ENCODE results near the gene KSR1. TPM values are rescaled to one million over a fixed set of nuclear protein-coding genes. Genes with fewer than 3 reads are reported as not detected.

The KSR1 gene
- total RNA-seq, 1 donor from 2014 or later: 114 TPM

DNA sequence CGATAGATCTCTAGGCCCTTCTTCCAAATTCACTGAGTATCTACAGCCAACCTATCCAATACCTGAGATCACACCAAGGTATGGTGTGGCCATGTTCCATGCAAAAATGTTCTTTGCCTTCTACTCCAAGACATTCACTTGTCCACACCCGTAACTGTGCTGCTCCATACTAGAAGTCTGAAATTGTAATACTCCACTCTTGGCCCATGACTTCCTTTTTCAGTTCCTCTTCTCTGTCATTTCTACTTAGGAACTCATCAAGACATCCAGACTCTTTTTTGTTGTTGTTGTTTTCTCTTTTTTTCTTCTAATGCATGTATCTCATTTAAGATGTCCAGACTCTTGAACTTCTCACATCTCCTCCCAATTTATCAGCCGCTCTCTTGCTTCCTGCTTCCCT, 42.5 kb upstream of the KSR1 start:
- Mint-ChIP-seq H3K27me3 (peaks cover 3% of the 10 kb centered on the region), H3K4me1 (peaks cover 5% of the 10 kb centered on the region), H3K36me3 (ENCODE audit: low read depth) (no peaks in the 10 kb centered on the region), H3K27ac (no peak overlapping the region), H3K9me3 (no peaks in the 10 kb centered on the region), H3K4me3 (no peak overlapping the region)
- TF ChIP-seq, protein P1, sequence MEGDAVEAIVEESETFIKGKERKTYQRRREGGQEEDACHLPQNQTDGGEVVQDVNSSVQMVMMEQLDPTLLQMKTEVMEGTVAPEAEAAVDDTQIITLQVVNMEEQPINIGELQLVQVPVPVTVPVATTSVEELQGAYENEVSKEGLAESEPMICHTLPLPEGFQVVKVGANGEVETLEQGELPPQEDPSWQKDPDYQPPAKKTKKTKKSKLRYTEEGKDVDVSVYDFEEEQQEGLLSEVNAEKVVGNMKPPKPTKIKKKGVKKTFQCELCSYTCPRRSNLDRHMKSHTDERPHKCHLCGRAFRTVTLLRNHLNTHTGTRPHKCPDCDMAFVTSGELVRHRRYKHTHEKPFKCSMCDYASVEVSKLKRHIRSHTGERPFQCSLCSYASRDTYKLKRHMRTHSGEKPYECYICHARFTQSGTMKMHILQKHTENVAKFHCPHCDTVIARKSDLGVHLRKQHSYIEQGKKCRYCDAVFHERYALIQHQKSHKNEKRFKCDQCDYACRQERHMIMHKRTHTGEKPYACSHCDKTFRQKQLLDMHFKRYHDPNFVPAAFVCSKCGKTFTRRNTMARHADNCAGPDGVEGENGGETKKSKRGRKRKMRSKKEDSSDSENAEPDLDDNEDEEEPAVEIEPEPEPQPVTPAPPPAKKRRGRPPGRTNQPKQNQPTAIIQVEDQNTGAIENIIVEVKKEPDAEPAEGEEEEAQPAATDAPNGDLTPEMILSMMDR (IDR thresholded peaks at IDR 0.05): no peak
- CTCF ChIA-PET: interaction anchor here (2.3 kb wide), 1 partner anchor 186 kb away, joined by 8 read pairs; no protein-coding TSS in a partner anchor
- POLR2A ChIA-PET: interaction anchor here (0.6 kb wide), 1 partner anchor 963 kb away, joined by 4 read pairs; no protein-coding TSS in a partner anchor
- peak; percentile 52 for ATAC-seq (ENCODE audit: low read depth)
- DNase-seq: no peak
- intact Hi-C loops (cut with micrococcal nuclease): no loop called here

DNA sequence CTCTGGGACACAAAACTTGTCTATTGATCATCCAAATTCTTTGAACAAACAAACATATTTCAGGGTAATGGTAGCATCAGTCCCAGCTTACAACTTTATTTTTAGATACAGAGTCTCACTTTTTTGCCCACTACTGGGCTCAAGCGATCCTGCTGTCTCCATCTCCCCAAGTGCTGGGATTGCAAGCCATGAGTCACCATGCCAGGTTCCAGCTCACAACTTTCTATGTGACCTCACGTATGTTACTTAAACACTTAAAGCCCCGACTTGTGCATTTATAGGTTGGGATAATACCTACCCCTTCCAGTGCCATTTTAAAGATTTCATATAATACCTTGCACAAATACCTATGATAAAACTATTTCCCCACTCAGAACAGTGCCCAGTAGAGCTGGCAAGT, 42.0 kb upstream of the KSR1 start:
- Mint-ChIP-seq H3K27me3 (peaks cover 3% of the 10 kb centered on the region), H3K4me1 (peaks cover 5% of the 10 kb centered on the region), H3K27ac (no peak overlapping the region), H3K36me3 (ENCODE audit: low read depth) (no peaks in the 10 kb centered on the region), H3K9me3 (no peaks in the 10 kb centered on the region), H3K4me3 (no peak overlapping the region)
- DNase-seq (no peak), ATAC-seq (ENCODE audit: low read depth) (no peak)
- ChIA-PET POLR2A (no interaction called here), CTCF (interaction anchor here (2.3 kb wide), 1 partner anchor 185 kb away, joined by 8 read pairs; no protein-coding TSS in a partner anchor)
- TF ChIP-seq, protein P1 (IDR thresholded peaks at IDR 0.05): no peak
- intact Hi-C loops (cut with micrococcal nuclease): no loop called here

DNA sequence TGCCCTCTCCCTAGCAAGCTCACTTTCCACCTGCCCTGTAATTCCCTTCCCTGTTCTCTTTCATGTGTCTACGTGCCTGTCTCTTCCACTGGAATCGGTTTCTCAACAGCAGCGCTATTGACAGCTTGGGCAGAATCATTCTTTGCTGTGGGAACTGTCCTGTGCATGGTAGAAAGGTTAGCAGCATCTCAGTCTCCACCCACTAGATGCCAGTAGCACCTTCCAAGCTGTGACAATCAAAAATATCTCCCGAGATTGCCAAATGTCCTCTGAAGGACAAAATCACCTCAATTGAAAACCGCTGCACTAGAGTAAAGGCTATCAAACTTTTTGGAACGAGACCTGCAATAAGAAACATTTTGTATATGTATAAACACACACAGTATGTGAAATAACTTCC, 41.6 kb upstream of the KSR1 start:
- CTCF ChIA-PET: interaction anchor here (2.3 kb wide), 1 partner anchor 185 kb away, joined by 8 read pairs; no protein-coding TSS in a partner anchor
- POLR2A ChIA-PET: no interaction called here
- H3K27me3 Mint-ChIP-seq: no peaks in the 10 kb centered on the region

DNA sequence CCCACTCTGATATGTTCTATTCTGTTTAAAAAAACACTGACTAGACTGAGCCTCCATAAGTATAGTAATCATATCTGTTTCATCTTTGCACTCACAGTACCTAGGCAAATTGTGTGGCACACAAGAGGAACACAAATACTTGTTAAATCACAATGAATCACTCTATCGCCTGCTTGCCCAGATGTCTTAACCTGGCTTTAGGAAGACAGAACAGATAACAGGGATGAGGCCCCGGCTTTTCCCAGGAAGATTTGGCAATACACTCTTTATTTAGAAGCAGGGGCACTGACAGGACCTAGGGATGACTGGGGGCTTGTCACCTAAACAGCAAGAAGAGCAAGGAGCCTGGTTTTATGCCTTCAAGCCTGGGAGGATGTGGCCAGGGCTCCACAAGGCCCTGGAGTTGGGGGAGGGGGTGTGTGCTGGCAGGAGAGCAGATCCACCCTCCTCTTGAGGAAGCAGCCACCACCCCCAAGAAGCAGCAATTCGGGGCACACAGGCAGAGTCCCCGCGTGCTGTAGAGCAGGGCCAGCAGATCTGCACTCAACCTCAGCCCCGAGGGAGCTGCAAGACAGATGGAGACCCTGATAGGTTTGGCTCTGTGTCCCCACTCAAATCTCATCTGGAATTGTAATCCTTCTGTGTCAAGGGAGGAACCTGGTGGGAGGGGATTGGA, 41.0 kb upstream of the KSR1 start:
- H3K27me3 Mint-ChIP-seq: no peaks in the 10 kb centered on the region
- POLR2A ChIA-PET: no interaction called here
- CTCF ChIA-PET: no interaction called here
- TF ChIP-seq, protein P1 (IDR thresholded peaks at IDR 0.05): no peak
- DNase-seq (no peak), ATAC-seq (ENCODE audit: low read depth) (no peak)
- no peaks in the 10 kb centered on the region for H3K9me3 Mint-ChIP-seq
- H3K36me3 Mint-ChIP-seq (ENCODE audit: low read depth): no peaks in the 10 kb centered on the region
- H3K4me1 Mint-ChIP-seq: peaks cover 5% of the 10 kb centered on the region
- H3K27ac Mint-ChIP-seq: no peak overlapping the region
- no peak overlapping the region for H3K4me3 Mint-ChIP-seq
- intact Hi-C loops (cut with micrococcal nuclease): no loop called here

More for the DNA sequence above, 41.6 kb upstream of the KSR1 start:
- TF ChIP-seq, protein P1 (IDR thresholded peaks at IDR 0.05): no peak
- H3K27ac Mint-ChIP-seq: no peak overlapping the region
- DNase-seq: no peak
- no peak overlapping the region for H3K4me3 Mint-ChIP-seq
- peaks cover 5% of the 10 kb centered on the region for H3K4me1 Mint-ChIP-seq
- ATAC-seq (ENCODE audit: low read depth): no peak
- H3K9me3 Mint-ChIP-seq: no peaks in the 10 kb centered on the region
- intact Hi-C loops (cut with micrococcal nuclease): no loop called here
- no peaks in the 10 kb centered on the region for H3K36me3 Mint-ChIP-seq (ENCODE audit: low read depth)

DNA sequence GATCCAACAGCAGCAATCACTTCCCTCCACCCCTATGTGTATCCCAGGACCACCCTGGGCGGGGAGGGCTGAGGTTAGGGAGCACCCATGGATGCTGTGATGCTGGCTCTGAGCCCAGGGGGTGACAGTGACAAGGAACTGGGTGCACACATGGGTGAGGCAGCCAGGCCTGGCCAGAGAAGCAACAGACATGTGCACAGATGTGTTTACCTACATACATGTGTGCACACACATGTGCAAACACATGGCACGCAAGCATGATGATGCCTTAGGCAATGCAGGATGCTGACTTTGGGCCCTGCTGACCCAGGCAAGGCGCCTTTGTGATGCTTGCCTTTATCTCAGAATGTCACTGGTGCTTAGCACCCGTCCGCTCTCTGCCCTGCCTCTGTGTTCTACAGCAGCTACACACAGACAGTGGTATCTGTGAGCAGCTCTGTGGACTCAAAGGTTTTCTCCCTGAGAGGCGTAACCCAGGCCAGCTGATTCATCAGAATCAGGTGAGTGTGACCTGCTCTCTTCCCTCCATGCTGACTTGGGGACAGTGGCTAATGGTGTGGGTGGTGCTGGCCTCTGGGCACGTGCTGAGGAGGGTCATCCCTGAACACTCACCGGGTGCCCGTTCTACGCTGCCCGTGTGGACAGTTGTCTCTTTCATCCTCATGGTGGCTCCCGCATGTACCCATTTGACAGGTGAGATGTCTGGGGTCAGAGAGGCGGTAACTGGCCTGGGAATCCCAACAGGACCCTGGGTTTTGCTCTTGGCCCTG, 38.5 kb upstream of the KSR1 start:
- intact Hi-C loops (cut with micrococcal nuclease): no loop called here
- no peak for DNase-seq
- CTCF ChIA-PET: no interaction called here
- TF ChIP-seq, protein P1 (IDR thresholded peaks at IDR 0.05): no peak
- peaks cover 5% of the 10 kb centered on the region for H3K4me1 Mint-ChIP-seq
- no peaks in the 10 kb centered on the region for H3K9me3 Mint-ChIP-seq
- H3K4me3 Mint-ChIP-seq: no peak overlapping the region
- no peaks in the 10 kb centered on the region for H3K27me3 Mint-ChIP-seq
- POLR2A ChIA-PET: no interaction called here
- H3K27ac Mint-ChIP-seq: no peak overlapping the region
- no peak for ATAC-seq (ENCODE audit: low read depth)
- no peaks in the 10 kb centered on the region for H3K36me3 Mint-ChIP-seq (ENCODE audit: low read depth)
